ENCODE data around the gene GALNT9. TPM values are rescaled to one million over a fixed set of nuclear protein-coding genes. Genes with fewer than 3 reads are reported as not detected.
"Not testable (repeated sequence)": the region's sequence is repeated elsewhere in the genome, so short reads cannot be mapped to it uniquely, and the experiment has no call there.

Gene GALNT9
- under 1 TPM in 1 of 2 donors, not detected in 1; 0.17 TPM for total RNA-seq
- 1 to 10 TPM; 1.9 to 5.0 (median 2.9) TPM for polyA plus RNA-seq (ENCODE audit: insufficient read length in 6 of 6)
- long read RNA-seq, donor 1, partial matches to known transcripts, result 0 of 3 reads
- long read RNA-seq, donor 1, other reads (novel, unspliced or antisense), result 0 of 3 reads
- long read RNA-seq, donor 2, result 0 reads
- long read RNA-seq, donor 3, partial matches to known transcripts, result 5 of 6 reads
- long read RNA-seq, donor 3, other reads (novel, unspliced or antisense), result 0 of 6 reads
- long read RNA-seq, donor 4, result 0 reads
- long read RNA-seq, donor 5, result 0 reads
- long read RNA-seq, donor 6, result 0 reads
- long read RNA-seq, donor 7, partial matches to known transcripts, result 0 of 1 reads
- long read RNA-seq, donor 7, other reads (novel, unspliced or antisense), result 0 of 1 reads
- long read RNA-seq, donor 8, result 0 reads
- long read RNA-seq, donor 9, result 0 reads
- long read RNA-seq, donor 10, result 0 reads
- long read RNA-seq, donor 11, partial matches to known transcripts, result 12 of 16 reads
- long read RNA-seq, donor 11, other reads (novel, unspliced or antisense), result 0 of 16 reads
- long read RNA-seq, donor 12, partial matches to known transcripts, result 0 of 2 reads
- long read RNA-seq, donor 12, other reads (novel, unspliced or antisense), result 0 of 2 reads

DNA sequence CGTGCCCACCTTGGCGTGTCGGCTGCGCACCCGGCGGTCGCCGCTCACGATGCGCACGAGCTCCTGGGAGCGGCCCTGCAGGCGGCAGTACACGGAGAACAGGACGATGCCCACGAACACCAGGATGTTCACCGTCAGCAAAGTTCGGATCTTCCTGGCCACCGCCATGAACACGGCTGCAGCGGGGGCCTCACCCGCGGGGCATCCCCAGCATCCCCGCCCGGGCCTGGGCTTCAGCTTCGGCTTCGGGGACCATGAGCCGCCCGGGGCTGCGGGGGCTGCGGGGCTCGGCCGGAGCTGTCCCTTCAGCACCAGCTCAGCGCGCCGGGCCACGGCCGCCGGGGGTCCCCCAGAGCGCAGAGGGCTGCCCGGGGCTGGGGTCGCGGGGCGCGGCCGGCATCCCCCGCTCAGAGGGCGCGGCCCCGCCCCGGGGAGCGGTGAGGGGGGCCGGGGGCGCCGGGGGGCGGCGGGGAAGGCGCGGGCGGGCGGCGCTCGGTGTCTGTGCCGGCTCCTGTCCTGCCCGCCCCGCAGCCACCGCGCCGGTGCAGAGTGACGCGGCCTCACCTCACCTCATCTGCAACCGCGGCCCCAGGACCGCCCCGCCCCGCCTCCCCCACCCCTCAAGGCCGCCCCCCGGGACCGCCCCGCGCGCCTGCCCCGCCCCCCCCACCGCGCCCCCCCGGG is at the start of gene GALNT9:
TSS of gene GALNT9 (minus strand) at position 554 of the 684 bp plus-strand sequence. CDS start at position 168, 386 bp downstream.
- H3K27me3 ChIP-seq, result peaks cover 19 to 96% of the 10 kb centered on the region in 2 donors

DNA sequence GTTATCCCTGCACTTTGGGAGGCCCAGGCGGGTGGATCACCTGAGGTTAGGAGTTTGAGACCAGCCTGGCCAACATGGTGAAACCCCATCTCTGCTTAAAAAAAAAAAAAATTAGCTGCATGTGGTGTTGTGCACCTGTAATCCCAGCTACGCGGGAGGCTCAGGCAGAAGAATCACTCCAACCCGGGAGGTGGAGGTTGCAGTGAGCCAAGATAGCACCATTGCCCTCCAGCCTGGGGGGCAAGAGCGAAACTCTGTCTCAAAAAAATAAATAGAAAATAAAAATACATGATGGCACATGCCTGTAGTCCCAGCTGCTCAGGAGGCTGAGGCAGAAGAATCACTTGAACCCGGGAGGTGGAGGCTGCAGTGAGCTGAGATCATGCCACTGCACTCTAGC is 49.7 kb upstream of the GALNT9 start:
- H3K4me1 ChIP-seq; H3K36me3 ChIP-seq; H3K9me3 ChIP-seq; H3K27ac ChIP-seq; H3K4me3 ChIP-seq; intact Hi-C loops (cut with DNase I); ATAC-seq: not testable (repeated sequence)
- peak in 1 of 4 donors; percentile 12 for DNase-seq
- peaks cover 3 to 65% of the 10 kb centered on the region in 2 donors for H3K27me3 ChIP-seq

More for the DNA sequence above, at the start of gene GALNT9:
- DNase-seq (peak in 3 of 4 donors; percentile 33 to 77 (median 35)), ATAC-seq (peak; percentile 24)
- Histone ChIP-seq H3K4me1 (peaks cover 5% of the 10 kb centered on the region in 2 donors), H3K27ac (no peak within 1 kb of the TSS), H3K9me3 (no peaks in the 10 kb centered on the region), H3K36me3 (no peaks in the 10 kb centered on the region), H3K4me3 (no peak within 1 kb of the TSS)
- intact Hi-C loops (cut with DNase I), result no loop called here
- TF ChIP-seq, protein P1, sequence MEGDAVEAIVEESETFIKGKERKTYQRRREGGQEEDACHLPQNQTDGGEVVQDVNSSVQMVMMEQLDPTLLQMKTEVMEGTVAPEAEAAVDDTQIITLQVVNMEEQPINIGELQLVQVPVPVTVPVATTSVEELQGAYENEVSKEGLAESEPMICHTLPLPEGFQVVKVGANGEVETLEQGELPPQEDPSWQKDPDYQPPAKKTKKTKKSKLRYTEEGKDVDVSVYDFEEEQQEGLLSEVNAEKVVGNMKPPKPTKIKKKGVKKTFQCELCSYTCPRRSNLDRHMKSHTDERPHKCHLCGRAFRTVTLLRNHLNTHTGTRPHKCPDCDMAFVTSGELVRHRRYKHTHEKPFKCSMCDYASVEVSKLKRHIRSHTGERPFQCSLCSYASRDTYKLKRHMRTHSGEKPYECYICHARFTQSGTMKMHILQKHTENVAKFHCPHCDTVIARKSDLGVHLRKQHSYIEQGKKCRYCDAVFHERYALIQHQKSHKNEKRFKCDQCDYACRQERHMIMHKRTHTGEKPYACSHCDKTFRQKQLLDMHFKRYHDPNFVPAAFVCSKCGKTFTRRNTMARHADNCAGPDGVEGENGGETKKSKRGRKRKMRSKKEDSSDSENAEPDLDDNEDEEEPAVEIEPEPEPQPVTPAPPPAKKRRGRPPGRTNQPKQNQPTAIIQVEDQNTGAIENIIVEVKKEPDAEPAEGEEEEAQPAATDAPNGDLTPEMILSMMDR (IDR thresholded peaks at IDR 0.05), result no peak

DNA sequence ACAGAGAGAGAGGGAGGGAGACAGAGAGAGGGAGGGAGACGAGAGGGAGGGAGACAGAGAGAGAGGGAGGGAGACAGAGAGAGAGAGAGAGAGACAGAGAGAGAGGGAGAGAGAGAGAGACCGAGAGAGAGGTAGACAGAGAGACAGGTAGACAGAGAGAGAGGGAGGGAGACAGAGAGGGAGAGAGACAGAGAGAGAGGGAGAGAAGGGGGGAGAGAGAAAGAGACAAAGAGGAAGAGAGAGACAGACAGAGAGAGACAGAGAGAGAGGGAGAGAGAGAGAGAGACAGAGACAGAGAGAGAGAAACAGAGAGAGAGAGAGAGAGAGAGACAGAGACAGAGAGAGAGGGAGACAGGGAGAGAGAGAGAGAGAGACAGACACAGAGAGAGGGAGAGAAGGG is 47.8 kb upstream of the GALNT9 start:
- H3K27ac ChIP-seq, result no peak overlapping the region
- intact Hi-C loops (cut with DNase I), result no loop called here
- DNase-seq (no peak), ATAC-seq (no peak)
- H3K4me1 ChIP-seq, result no peaks in the 10 kb centered on the region
- H3K36me3 ChIP-seq, result no peaks in the 10 kb centered on the region
- TF ChIP-seq, protein P1 (IDR thresholded peaks at IDR 0.05), result no peak
- no peaks in the 10 kb centered on the region for H3K9me3 ChIP-seq
- H3K27me3 ChIP-seq, result peaks cover 7 to 81% of the 10 kb centered on the region in 2 donors
- H3K4me3 ChIP-seq, result no peak overlapping the region

DNA sequence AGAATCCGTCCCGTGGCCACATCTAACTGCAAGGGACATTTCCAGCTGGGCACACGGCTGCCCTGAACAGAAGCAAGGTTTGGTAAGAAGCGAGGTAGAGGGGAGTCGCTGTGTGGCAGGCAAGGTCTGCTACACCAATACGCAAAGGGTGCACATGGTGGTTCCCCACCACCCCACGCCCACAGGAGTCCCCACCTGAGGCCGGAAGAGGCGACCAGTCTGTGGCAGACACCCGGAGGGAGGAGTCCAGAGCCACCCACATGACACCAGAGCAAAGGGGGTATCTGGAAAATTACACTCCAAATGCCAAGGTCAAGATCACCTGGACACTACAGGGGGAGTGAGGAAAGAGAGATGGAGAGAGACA is 47.1 kb upstream of the GALNT9 start:
- intact Hi-C loops (cut with DNase I), result no loop called here
- Histone ChIP-seq H3K27ac (no peak overlapping the region), H3K36me3 (no peaks in the 10 kb centered on the region), H3K4me3 (no peak overlapping the region), H3K27me3 (peaks cover 7 to 81% of the 10 kb centered on the region in 2 donors), H3K9me3 (no peaks in the 10 kb centered on the region), H3K4me1 (no peaks in the 10 kb centered on the region)
- peak in 1 of 4 donors; percentile 46 for DNase-seq
- TF ChIP-seq, protein P1 (IDR thresholded peaks at IDR 0.05), result no peak
- ATAC-seq, result no peak

DNA sequence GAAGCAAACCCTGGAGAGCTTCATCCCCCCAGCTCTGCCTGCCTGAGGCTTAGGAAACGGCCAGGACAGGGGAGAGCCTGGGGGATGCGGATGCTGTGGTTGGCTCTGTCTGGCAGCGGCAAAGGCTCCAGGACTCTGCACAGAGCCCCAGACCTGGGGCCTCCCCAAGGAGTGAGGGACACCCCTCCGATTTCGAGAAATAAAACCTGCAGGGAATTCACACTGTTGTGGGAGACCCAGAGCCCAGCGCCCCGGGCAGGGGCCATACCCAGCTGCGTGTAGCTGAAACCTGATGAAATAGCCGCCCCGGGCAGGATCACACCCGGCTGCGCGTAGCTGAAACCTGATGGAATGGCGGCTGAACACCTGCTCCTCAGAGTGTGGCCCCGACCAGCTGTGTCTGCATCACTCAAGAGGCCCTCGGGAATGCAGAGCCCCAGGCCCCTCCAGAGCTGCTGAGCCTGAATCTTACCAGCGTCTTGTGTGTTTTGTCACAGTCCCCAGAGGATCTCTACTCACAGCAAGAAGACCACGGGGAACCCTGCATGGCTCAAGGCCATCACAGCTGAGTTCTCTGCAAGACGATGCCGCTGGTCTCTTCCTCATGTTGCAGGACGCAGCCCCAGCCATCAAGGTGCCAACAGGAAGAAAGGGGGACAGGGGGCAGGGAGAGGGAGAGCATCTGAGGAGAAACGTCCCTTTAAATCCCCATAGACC is 46.5 kb upstream of the GALNT9 start:
- Histone ChIP-seq H3K9me3 (no peaks in the 10 kb centered on the region), H3K27me3 (peaks cover 7 to 83% of the 10 kb centered on the region in 2 donors), H3K4me1 (no peaks in the 10 kb centered on the region), H3K27ac (no peak overlapping the region), H3K36me3 (no peaks in the 10 kb centered on the region), H3K4me3 (no peak overlapping the region)
- intact Hi-C loops (cut with DNase I), result no loop called here
- TF ChIP-seq, protein P1 (IDR thresholded peaks at IDR 0.05), result no peak
- DNase-seq, result peak in 1 of 4 donors; percentile 59
- no peak for ATAC-seq

All from left lung (tissue), 14 donors.